Coronary artery (tissue), 2 donors: ENCODE measurements around the gene CACNA1G.

Source experiments
- DNase-seq: peaks from one replicate; pipeline ENCODE4 v3.0.0-alpha.2; 2017; ENCODE audit warnings: low spot score
- H3K27ac ChIP-seq, 2 donors: fragments of 200-600 bp; sonication (generic); one replicate each; pipeline ENCODE4 v1.5.1; 2016 to 2019
- H3K4me3 ChIP-seq: fragments of 200-600 bp; sonication (generic); 2 replicates; pipeline ENCODE4 v1.5.1; 2016; ENCODE audit warnings: mild to moderate bottlenecking, moderate library complexity
- CTCF ChIP-seq: fragments of 200-600 bp; sonication (generic); IDR thresholded peaks from one replicate; pipeline ENCODE4 v1.5.1; 2019; ENCODE audit warnings: antibody characterized with exemption

Gene CACNA1G

GRCh38 chr17:50631195-50631907 is 70.8 kb downstream of the CACNA1G start:
- no peak overlapping the region for H3K4me3 ChIP-seq
- DNase-seq, result no peak
- no peak overlapping the region for H3K27ac ChIP-seq
- TF ChIP-seq CTCF, result no peak

- DNase-seq, result no peak
- TF ChIP-seq CTCF, result no peak
- Histone ChIP-seq H3K27ac (no peak overlapping the region), H3K4me3 (no peak overlapping the region)
Observed at GRCh38 chr17:50631908-50632571, 71.5 kb downstream of the CACNA1G start.

DNA sequence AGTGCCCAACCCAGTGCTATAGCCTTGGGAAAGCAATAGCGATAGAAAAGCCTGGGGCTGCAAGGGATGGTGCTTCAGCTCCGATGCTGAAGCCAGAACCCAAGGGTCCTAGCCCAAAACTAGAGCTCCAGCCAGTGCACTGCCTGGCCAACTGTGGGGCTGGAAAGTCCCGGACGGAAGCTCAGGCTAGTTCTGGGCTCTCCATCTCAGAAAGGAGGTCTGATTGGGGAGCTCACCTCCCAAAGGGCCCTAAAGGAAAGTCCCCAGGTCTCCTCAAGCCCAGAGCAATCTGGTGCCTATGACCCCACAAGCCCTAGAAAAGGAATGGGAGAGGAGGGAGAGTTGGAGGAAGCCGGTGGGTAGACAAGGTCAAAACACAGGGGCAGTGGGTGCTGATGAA is 72.1 kb downstream of the CACNA1G start:
- no peak overlapping the region for H3K4me3 ChIP-seq
- DNase-seq, result no peak
- no peak for TF ChIP-seq CTCF
- no peak overlapping the region for H3K27ac ChIP-seq

DNA sequence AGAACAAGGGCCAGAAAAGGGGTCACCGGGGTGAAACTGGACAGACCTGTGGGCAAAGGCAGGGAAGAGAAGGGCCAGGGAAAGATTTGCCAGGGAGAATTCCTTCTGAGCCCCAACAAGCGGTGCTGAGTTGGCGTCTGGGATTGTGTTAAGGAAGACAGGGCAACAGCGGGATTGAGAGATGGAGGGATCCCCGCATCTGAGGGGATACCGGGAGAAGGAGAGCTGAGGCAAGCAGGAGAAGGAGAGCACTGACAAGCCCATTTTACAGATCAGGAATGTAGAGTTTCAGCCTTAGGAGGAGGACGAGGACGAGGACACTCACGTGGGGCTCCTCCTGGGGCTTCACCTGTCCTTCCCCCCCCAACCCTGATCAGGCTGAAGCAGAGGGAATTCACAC is 73.2 kb downstream of the CACNA1G start:
- Histone ChIP-seq H3K4me3 (no peak overlapping the region), H3K27ac (no peak overlapping the region)
- DNase-seq, result no peak
- TF ChIP-seq CTCF, result no peak

DNA sequence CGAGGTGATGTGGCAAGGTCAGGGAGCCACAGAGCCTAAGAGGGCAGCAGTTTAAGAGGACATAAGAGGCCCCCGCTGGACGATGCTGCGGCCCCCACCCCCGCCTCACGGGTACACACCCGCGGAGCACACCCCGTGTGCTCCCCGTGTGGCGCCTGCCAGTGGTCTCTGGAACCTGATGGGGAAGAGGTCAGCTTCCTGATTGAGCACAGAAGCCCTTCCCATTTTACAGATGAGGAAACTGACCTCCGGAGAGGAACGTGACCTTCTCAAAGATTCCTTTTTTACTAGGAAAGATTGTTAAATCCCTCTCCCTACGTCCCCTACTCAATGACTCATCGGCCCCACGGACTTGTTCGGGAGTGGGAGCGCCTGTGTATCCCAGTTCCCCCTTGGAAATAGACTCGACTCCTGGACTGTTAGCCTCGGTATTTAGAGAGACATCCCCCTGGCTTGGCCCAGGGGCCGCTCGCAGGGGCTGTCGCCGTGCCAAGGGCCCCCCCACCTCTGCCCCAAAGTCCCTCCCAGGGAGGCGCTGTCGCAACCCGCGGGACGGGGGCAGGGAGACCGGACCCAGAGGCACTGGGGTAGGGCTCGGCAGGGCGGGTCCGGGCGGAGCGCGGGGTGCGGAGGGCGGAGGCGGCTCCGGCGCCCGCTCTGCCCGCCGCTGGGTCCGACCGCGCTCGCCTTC is 73.9 kb downstream of the CACNA1G start, which contains the start of gene ABCC3:
Gene ABCC3, plus strand, starts transcription at position 658 of the 691 bp plus-strand sequence. CDS start 56 bp downstream, outside the sequence.
- peak within 1 kb of the TSS; percentile 80 for H3K4me3 ChIP-seq
- no peak for DNase-seq
- peak within 1 kb of the TSS in 1 of 2 donors; percentile 14 for H3K27ac ChIP-seq
- TF ChIP-seq CTCF, result no peak

GRCh38 chr17:50634915-50635731 is 74.6 kb downstream of the CACNA1G start:
- TF ChIP-seq CTCF, result no peak
- DNase-seq, result no peak
- peak overlapping the region; percentile 80 for H3K4me3 ChIP-seq
- peak overlapping the region in 1 of 2 donors; percentile 14 for H3K27ac ChIP-seq
